ENCODE data around the gene SPR.

GRCh38 chr2:72924353-72925240, 37.4 kb downstream of the SPR start:
- TF ChIP-seq POLR2AphosphoS5 (IDR thresholded peaks at IDR 0.05; ENCODE audit: borderline replicate concordance, low read depth, low read length) (no peak), EZH2 (IDR thresholded peaks at IDR 0.05) (no peak), FOXP2 (optimal IDR thresholded peaks at IDR 0.05; ENCODE audit: control extremely low read depth, extremely low read length, insufficient read depth) (no peak)
